Stimulated activated CD8-positive, alpha-beta memory T cell treated with anti-CD3 and anti-CD28 coated beads, Interleukin-15, amount 100 ng/mL, for 1 hour (primary cell): Measurements from ENCODE around the gene USP24.
"Not testable (repeated sequence)": the region's sequence is repeated elsewhere in the genome, so short reads cannot be mapped to it uniquely, and the experiment has no call there.

Experiments used
- DNase-seq: peaks from one replicate; pipeline ENCODE4 v3.0.0-alpha.2; 2020; ENCODE audit warnings: low read depth

The USP24 gene

DNA sequence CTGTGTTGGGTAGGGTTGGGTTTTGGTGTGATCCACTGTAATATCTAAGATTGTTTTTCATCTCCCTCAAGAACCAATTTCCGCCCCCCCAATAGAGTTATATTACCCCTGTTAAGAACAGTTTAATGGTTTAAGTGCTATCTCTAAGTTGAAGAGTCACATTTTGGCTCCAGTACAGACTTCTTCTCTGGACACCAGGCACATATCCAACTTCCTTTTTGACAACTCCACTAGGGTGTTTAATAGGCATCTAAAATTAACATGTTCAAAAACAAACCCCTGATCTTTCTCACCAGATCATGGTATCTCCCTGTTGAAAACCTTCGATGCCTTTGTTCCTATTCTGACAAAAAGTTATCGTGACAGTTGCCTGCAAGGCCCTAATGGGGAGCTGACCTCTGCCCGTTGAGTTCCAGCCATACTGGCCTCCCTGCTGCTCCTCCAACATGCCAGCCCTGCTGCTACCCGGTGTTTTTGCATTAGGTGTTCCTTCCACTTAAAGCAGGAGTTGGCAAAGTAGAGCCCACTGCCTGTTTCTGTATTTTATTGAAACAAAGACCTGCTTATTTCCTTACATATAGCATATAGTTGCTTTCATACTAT, 18.6 kb downstream of the USP24 start:
- DNase-seq: no peak

DNA sequence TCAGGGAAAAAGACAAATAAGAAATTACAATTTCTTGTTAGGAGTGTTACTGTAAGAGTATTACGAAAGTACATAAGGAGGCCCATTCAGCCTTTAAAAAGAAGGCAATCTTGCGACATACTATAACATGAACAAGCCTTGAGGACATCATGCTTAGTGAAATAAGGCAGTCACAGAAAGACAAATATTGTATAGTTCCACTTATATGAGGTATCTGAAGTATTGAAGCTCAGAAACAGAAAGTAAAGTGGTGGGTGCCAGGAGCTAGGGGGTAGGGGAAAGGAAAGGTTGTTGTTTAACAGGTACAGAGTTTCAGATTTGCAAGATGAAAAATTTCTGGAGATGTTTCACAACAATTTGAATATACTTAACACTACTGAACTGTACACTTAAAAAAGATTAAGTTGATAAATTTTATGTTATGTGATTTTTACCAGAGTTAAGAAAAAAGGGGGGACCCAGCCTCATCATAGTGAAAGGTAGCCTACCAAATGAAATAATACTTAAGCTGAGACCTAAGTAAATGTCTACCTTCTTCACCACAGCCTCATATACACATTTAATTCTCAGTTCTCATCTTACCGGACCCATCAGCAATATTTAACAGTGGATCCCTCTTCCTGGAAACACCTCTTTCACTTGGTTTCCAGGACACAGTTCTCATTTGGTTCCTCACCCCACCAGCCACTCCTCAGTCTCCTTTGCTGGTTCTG, 19.5 kb downstream of the USP24 start:
- no peak for DNase-seq

DNA sequence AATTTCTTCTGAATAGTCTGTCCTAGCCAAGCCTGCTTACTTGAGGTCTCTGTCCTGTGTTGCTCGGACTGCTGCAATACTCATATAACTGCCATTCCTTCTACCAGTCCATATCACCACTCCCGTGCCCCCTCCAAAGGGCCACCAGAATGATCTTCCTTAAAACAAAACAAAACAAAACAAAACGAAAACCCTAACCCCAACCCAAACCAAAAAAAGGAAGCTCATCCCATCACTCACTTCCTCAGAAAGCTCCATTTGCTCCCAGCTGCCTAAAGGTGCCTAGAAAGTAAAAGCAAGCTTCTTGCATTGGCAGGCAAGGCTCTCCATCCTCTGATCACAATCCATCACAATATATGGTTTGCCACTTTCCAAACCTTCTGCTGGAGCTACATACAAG, 20.3 kb downstream of the USP24 start:
- no peak for DNase-seq

DNA sequence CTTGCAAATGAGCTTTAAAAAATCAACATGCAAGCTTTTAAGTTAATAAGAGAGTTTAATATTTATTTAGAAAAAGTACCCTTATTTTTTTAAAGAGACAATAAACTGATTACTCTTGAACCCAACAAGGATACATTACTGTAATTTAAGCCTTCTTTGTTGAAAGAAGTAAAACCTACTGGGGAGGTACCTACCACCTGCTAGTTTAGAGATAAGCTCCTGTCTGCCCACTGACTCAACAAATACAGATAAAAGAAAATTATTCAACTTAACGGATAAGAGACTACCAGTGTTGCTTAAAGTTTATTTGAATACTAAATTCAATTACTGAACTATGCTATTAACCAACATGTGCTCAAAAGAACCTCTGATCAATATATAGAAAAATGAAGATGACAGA, 23.1 kb downstream of the USP24 start:
- DNase-seq: no peak

DNA sequence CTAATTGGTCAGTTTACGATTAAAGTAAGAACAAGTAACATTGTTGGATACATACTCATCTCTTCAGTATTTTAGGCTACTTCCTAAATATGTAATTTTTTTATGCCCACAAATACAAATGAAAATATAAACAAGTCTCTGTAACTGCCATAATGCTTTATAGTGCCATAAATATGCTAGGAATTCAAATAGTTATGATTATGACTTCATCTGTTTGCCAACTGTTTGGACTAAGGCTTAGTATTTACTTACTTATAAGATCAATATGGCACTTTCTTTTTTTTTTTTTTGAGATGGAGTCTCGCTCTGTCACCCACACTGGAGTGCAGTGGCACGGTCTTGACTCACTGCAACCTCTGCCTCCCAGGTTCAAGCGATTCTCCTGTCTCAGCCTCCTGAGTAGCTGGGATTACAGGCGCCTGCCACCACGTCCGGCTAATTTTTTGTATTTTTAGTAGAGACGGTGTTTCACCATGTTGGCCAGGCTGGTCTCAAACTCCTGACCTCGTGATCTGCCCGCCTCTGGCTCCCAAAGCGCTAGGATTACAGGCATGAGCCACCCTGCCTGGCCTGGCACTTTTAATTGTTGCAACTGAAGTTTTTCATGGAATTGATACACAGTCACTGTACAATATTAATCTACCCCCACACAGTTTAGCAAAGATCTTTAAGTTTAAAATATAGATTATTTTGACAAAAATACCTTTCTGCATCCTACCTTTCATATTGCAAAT, 23.8 kb downstream of the USP24 start:
- DNase-seq: not testable (repeated sequence)

DNA sequence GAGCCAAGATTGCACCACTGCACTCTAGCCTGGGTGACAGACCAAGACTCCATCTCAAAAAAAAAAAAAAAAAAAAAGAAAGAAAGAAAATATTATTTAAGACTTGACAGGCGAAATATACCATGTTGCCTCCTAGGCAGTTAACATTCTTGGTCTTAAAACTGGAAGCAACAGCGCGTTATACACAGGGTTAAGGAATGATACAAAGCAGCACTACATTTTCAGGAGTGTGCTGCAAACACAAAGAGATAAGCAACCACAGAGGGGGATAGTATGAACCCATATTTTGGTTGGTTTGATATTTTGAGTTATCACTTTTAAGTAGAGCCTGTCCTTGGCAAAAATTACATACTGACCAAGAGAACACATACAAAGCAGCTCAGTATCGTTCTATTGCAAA, 25.1 kb downstream of the USP24 start:
- DNase-seq: no peak

DNA sequence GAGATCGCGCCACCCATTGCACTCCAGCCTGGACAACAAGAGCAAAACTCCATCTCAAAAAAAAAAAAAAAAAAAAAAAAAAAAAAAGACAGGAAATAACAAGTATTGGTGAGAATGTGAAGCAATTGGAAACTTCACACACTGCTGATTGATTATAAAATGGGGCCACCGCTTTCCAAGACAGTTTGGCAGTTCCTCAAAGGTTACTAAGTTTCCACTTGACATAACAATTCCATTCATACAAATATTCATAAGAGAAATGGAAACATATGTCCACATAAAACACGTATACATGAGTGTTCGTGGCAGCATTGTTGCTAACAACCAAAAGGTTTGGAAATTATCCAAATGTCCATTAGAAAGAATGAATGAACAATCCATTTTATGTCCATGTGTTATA, 26.3 kb downstream of the USP24 start:
- no peak for DNase-seq

DNA sequence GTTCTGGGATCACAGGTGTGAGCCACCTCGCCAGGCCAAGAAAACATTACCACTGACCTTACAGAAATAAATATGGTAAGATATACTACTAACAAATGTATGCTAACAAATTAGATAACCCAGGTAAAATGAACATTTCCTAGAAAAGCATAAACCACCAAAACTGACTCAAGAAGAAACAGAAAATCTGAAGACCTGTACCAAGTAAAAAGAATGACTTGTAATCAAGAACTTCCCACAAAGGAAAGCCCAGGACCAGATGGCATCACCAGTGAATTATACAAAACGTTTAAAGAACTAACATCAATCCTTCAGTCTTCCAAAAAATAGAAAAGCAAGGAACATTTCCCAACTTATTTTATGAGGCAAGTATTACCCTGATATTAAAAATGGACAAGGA, 29.3 kb downstream of the USP24 start:
- DNase-seq: no peak

DNA sequence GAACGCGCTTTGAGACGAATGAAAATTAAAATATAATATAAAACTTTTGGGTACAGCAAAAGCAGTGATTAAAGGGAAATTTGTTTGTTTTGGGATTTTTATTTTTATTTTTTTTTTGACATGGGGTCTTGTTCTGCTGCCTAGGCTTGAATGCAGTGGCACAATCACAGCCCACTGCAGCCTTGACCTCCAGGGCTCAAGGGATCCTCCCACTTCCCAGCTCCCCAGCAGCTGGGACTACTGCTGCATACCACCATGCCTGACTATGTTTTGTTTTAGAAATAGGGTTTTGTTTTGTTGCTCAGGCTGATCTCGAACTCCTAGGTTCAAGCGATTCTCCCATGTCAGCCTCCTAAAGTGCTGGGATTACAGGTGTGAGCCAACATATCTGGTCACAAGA, 30.3 kb downstream of the USP24 start:
- DNase-seq: no peak

DNA sequence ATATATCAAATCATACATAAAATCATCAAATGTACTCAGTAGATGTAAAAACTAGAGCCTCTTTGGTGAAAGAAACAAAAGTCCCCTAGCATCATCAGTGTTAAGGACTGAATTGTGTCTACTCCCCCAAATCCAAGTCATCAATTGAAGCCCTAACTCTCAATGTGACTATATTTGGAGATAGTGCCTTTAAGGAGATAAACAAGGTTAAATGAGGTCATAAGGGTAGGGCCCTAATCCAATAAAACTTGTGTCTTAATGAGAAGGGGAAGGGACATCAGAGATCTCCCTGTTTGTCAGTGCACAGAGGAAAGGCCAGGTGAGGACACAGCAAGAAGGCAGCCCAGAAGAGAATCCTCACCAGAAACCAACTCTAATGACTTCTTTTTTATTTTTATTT, 33.5 kb downstream of the USP24 start:
- DNase-seq: no peak

DNA sequence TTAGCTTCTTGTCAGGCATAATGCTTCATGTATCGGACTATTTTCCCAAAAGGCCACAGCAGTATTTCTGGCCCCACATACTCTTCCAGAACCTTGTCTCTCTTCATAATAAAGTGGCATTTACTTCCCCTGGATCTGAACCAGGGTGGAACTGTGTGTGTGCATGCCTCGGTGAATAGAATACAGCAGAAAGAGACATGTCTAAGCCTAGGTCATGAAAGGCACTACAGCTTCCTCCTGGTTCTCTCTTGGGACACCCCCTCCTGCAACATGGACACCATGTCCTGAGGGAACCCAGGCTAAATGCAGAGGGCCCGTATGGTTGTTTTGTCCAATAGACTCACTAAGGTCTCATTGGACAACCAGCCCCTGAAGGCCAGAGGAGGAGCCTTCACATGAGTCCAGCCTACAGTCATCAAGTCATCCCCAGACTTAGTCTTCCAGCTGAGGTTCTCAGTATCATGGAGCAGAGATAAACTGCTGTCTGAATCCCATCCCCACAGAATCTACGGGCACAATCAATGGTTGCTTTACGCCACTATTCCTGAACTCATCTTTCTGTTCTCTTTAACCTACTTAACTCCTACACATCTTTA, 35.0 kb downstream of the USP24 start:
- no peak for DNase-seq

DNA sequence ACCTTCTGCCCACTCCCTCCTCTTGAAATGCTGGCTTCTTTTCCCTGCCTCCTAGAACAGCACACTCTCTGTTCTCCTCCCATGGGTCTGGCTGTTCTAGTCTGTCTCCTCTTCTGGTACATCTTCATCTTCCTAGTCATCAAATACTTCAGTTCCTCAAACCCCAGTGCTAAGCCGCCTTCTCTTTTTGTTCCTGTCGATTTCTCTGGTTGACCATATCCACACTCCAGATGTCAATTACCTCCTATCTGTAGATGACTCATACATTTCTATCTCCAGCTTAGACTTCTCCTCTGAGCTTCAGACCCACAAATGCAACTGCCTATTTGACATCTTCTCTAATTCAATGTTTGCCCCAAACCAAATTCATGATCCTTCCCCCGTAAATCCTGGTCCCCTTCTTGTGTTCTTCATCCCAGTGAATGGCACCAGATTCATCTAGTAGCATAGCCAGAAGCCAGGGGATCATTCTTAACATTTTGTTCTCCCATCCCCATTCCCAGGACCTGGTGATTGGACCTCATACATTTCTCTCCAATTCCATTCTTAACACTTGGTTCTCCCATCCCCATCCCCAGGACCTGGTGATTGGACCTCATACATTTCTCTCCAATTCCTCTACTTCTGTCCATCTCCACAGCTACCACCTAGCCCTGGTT, 35.9 kb downstream of the USP24 start:
- no peak for DNase-seq

DNA sequence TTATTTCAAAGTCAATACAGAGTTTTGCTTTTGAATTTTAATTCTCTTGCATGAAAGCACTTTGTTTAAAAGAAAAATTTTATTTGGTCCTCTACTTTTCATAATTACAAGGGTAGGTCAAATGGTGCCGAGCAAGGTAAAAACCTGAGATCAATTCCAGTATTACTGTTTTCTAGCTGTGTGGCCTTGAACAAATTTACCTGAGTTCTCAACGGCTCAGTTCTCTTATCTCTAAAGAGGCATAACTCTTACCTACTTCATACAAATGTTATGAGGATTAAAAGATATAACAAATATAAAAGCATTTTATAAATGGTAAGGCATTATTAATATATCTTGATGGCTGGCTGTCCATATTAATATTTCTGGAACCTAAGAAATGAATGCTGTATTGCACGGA, 42.5 kb downstream of the USP24 start:
- no peak for DNase-seq

DNA sequence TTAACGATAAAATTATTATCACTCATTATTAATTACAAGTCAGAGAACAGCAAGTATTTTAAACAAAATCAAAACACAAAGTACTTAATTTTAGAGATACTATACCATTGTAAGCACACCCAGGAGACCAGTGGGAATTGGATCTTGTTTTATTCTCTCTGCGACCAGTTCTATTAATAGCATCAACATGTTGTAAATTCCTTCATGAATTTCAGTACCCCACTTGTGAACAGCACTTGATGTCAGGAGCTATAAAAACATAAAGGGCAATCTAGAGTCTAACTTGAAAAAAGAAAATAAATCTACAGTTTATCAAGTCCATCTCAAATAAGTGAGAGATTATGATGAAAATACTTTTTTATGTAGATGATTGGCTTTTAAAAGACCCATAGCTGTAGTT, 42.9 kb downstream of the USP24 start:
- no peak for DNase-seq

DNA sequence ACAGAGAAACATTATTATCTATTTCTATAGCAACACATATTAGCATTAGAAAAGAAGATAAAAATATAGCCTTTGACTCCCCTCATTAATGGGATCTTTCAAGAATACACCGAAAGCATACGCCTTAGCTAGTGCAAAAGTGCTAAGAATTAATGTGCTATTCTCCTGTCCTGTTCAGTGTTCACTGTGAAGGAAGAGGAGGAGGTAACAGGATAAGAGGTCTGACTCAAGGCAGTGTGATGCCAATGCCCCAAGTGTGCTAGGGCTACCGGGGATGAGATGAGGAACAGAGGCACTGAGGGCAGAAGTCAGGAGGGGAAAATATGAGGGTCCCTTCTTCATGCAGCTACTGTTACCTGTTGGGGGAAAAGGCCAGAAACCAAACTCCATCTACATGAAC, 43.5 kb downstream of the USP24 start:
- DNase-seq: no peak

DNA sequence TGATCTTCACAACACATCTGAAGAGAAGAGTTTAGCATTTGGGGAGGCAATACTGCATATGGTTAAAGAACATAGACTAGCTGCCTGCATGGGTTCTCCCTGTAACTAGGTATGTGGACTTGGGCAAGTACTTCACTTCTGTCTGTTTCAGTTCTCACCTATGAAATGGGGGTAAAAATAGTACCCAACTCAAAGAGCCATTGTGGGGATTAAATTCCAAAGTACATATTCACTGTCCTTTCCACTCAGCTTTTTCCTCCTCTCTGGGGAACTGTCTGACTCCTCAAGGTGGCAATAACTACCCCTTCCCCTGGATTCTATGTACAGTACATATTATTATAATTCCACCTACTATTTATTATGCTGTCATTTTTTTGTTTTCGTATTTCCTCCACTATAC, 44.7 kb downstream of the USP24 start:
- no peak for DNase-seq

DNA sequence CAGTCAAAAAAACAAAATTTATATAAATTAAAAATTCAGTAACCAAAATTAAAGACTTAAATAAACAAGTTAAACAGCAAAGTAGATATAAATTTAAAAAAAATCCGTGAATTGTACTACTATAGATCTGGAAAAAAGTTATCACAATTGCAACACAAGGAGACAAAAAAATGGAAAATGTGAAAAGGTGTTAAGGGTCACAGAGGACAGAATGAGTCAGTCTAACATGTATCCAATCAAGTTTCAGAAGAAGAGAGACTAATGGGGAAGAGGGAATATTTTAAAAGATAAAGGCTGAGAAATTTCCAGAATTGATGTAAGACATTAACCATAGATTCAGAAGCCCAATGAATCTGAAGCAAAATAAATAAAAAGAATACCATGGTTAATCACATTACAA, 46.0 kb downstream of the USP24 start:
- no peak for DNase-seq

DNA sequence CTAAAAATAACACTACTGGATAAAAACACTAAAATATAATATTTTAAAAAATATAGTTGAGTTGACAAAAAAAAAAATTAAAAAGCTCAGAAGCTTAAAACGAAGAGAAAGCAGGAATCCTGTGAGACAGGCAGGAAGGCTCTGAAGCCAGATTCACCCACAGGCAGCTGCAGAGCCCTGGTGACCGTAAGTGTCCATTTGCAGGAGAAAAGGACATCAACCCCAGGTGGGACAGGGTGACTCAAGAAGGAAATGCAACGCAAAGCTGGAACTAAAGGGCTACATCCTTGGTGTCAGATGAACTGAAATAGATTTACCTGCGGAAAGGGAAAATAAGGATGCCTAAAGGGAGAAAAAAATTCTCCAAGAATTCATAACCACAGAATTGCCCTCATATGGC, 46.8 kb downstream of the USP24 start:
- no peak for DNase-seq

DNA sequence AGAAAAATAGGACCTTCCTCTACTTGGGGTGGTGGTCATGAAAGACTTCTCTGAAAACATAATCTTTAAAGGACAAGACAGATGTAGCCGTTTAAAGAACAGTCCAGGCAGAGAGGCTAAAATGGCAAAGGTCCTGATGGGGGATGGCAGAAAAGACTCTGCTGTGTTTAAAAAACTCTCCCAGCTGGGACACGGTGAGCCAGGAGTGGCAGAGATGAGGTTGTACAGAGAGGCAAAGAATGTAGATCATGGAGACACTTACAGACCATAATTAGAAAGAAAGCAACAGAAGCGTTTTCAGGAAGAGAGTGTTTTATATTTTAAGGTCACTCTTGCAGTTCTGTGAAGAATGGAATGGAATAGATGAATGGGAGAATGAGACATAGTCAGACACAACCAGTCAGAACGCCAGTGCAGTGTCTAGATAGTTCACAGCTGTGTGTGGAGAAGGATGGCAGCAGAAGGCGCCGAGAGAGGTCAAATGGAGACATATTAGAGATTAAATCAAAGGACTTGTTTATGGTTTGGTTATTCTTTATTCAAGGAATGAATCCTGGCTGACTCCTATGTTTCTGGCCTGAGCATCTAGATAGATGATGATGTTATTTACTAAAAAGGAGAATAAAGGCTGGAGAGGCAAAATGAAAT, 47.8 kb downstream of the USP24 start:
- no peak for DNase-seq

DNA sequence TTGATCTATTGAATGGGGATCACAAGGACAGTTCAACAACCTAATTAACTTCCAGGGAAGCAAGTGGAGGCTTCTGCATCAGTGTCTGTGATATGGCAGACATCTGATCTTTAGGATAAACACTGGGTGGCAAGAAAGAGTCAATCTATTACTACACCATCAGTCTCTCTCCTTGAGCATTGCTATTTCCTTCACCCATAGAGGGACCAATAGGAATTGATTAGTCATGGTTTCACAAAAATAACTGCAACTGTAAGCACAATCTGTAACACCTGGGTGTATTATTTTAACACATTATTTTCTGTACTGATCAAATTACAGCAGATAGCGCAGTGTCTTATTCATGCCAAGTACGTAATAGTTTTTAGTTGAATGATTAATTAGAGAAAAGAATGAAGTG, 50.3 kb downstream of the USP24 start:
- DNase-seq: no peak

DNA sequence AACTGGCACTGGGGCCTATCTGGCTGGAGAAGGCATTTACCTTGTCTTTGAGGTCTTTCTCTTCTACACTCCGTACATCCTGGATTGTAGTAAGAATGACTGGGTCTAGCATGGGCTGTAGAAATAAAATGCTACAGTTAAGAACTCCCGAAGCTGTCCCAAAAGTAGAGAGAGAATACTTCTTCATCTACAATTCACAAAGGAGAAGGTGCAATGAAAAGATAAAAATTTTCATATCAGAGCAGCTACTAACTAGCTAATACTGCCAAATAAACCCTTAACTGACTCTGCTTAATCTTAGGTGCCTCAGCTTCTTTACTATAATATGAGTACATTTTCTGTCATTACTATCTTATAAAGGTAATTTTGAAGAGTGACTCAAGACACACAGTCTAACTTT, 55.6 kb downstream of the USP24 start:
- no peak for DNase-seq

DNA sequence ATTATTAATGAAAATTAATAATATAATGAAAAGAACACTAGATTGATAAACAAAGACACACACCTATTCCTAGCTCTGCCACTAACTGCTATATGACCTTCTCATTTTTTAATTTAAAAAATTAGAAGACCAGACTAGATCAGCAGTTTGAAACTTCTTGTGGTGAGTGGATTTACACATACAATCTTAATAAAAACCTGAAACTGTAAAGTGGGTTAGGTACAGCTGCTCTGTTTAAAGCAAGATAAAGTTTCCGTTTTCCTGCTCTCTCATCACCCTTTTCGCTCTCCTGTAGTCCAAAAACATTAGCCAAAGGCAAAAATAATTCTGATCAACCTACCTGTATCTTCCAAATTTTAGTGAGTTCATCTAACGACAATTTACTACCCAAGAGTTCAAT, 58.6 kb downstream of the USP24 start:
- DNase-seq: no peak
